Aorta (tissue), 5 donors: ENCODE data around the gene DMAP1. TPM values are rescaled to one million over a fixed set of nuclear protein-coding genes. Genes with fewer than 3 reads are reported as not detected.
A peak's percentile ranks its signal among the peaks of the same experiment; 100 is the strongest.

Source experiments
- ATAC-seq: fragments of 200-7000 bp; cut with Tn5 transposase; one replicate; pipeline ENCODE4 v1.9.1; 2022; ENCODE audit warnings: moderate library complexity; ENCODE audit not compliant: low FRiP score
- DNase-seq, 2 donors: peaks; one replicate each; pipeline ENCODE4 v3.0.0-alpha.2; 2020
- H3K27ac ChIP-seq, 2 donors: one replicate each; pipeline ENCODE4 v1.5.1; 2013; ENCODE audit warnings: low read length in 2 of 2, mild to moderate bottlenecking in 2 of 2, moderate library complexity in 2 of 2, control low read depth in 1 of 2, inconsistent platforms in 1 of 2, low read depth in 1 of 2
- H3K27me3 ChIP-seq, 2 donors: one replicate each; pipeline ENCODE4 v1.6.1; 2013; ENCODE audit warnings: control low read depth in 1 of 2, low read length in 1 of 2, mild to moderate bottlenecking in 1 of 2, moderate library complexity in 1 of 2; ENCODE audit not compliant: insufficient read depth in 2 of 2, control insufficient read depth in 1 of 2
- H3K36me3 ChIP-seq, 2 donors: one replicate each; pipeline ENCODE4 v1.6.1; 2013; ENCODE audit warnings: control low read depth in 1 of 2, low read length in 1 of 2, mild to moderate bottlenecking in 1 of 2; ENCODE audit not compliant: insufficient read depth in 2 of 2, control insufficient read depth in 1 of 2
- H3K4me1 ChIP-seq, 2 donors: one replicate each; pipeline ENCODE4 v1.6.1; 2013; ENCODE audit warnings: low read length in 2 of 2, control low read depth in 1 of 2, mild to moderate bottlenecking in 1 of 2, moderate library complexity in 1 of 2; ENCODE audit not compliant: insufficient read depth in 2 of 2, control insufficient read depth in 1 of 2
- H3K4me3 ChIP-seq, 2 donors: one replicate each; pipeline ENCODE4 v1.5.1; 2013; ENCODE audit warnings: low read length in 2 of 2, control low read depth in 1 of 2, mild to moderate bottlenecking in 1 of 2
- H3K9me3 ChIP-seq: one replicate; pipeline ENCODE4 v1.6.1; 2013; ENCODE audit warnings: mild to moderate bottlenecking, low read length; ENCODE audit not compliant: control insufficient read depth
- WGBS, 2 donors: extraction: QIAGEN DNeasy Blood & Tissue Kit; methylation state at CpG; one replicate each; pipeline ENCODE4 v1.1.7; 2013; 5-methylcytosine and 5-hydroxymethylcytosine counted together
- intact Hi-C, 2 donors: fragments of 100-400 bp; cut with DNase I; formaldehyde crosslinking; loops; one replicate each; pipeline versions ENCODE4 v1.14.2 to v1.15.0; 2022
- polyA plus RNA-seq, 2 donors: library from polyadenylated mRNA; stranded (reverse); fragments of 200-250 nt; gene quantifications; one replicate each; pipeline ENCODE4 v1.2.3, GENCODE V29; 2013
- total RNA-seq, 2 donors: library from RNA; stranded (reverse); fragmentation: NEBNext Ultra II Directional; extraction: Animal tissue kit (Norgen Biotek cat#: 25700); gene quantifications; one replicate each; pipeline ENCODE4 v1.2.1, GENCODE V29; 2021
- donor health status: healthy with polysubstance abuse.
- donor health status: Bipolar disorder and iron deficiency.
- donor health status: DM: no; HTN: no; CAD: no.
- donor health status: DM: no; HTN: no; CAD: no.
- donor health status: DM: yes; HTN: yes; CAD: no.

The DMAP1 gene
- total and polyA plus RNA-seq, 4 donors, result 21.8 to 134 (median 33.3) TPM

- WGBS, 2 donors, result 94 to 95% methylated on average over 7 of the region's 7 CpGs
- no peaks in the 10 kb centered on the region for H3K27me3 ChIP-seq
- ATAC-seq (no peak), DNase-seq (no peak)
- no peaks in the 10 kb centered on the region for H3K9me3 ChIP-seq
- no peak overlapping the region for H3K4me3 ChIP-seq
- intact Hi-C loops, result no loop called here
- no peak overlapping the region for H3K27ac ChIP-seq
- no peaks in the 10 kb centered on the region for H3K36me3 ChIP-seq
- no peaks in the 10 kb centered on the region for H3K4me1 ChIP-seq
Observed at GRCh38 chr1:44243782-44244495, 30.7 kb downstream of the DMAP1 start.

GRCh38 chr1:44244986-44245385 is 31.7 kb downstream of the DMAP1 start:
- Histone ChIP-seq H3K4me3 (no peak overlapping the region), H3K36me3 (no peaks in the 10 kb centered on the region), H3K27me3 (no peaks in the 10 kb centered on the region), H3K27ac (no peak overlapping the region), H3K9me3 (no peaks in the 10 kb centered on the region), H3K4me1 (no peaks in the 10 kb centered on the region)
- no peak for ATAC-seq
- WGBS, 2 donors, result 83 to 85% methylated on average over 9 of the region's 9 CpGs
- intact Hi-C loops, result no loop called here
- DNase-seq, result no peak

- no peak overlapping the region for H3K4me3 ChIP-seq
- no peaks in the 10 kb centered on the region for H3K36me3 ChIP-seq
- no peak overlapping the region for H3K27ac ChIP-seq
- no peaks in the 10 kb centered on the region for H3K9me3 ChIP-seq
- DNase-seq (no peak), ATAC-seq (no peak)
- H3K4me1 ChIP-seq, result no peaks in the 10 kb centered on the region
- intact Hi-C loops, result no loop called here
- WGBS, 2 donors, result 94 to 98% methylated on average over 2 of the region's 2 CpGs
- H3K27me3 ChIP-seq, result no peaks in the 10 kb centered on the region
Observed at GRCh38 chr1:44246806-44247205, 33.5 kb downstream of the DMAP1 start.

- WGBS, 2 donors, result 86 to 91% methylated on average over 7 of the region's 7 CpGs
- H3K4me3 ChIP-seq, result no peak overlapping the region
- no peak for DNase-seq
- H3K9me3 ChIP-seq, result no peaks in the 10 kb centered on the region
- no peaks in the 10 kb centered on the region for H3K27me3 ChIP-seq
- no peak for ATAC-seq
- H3K4me1 ChIP-seq, result no peaks in the 10 kb centered on the region
- H3K27ac ChIP-seq, result no peak overlapping the region
- H3K36me3 ChIP-seq, result no peaks in the 10 kb centered on the region
- intact Hi-C loops, result no loop called here
Observed at GRCh38 chr1:44249543-44249942, 36.3 kb downstream of the DMAP1 start.

- Histone ChIP-seq H3K9me3 (no peaks in the 10 kb centered on the region), H3K27me3 (no peaks in the 10 kb centered on the region), H3K4me3 (no peak overlapping the region), H3K4me1 (no peaks in the 10 kb centered on the region), H3K27ac (no peak overlapping the region), H3K36me3 (no peaks in the 10 kb centered on the region)
- no peak for DNase-seq
- 89 to 92% methylated on average over 33 of the region's 33 CpGs for WGBS, 2 donors
- ATAC-seq, result no peak
- intact Hi-C loops, result no loop called here
Observed at GRCh38 chr1:44250068-44250781, 37.0 kb downstream of the DMAP1 start.

DNA sequence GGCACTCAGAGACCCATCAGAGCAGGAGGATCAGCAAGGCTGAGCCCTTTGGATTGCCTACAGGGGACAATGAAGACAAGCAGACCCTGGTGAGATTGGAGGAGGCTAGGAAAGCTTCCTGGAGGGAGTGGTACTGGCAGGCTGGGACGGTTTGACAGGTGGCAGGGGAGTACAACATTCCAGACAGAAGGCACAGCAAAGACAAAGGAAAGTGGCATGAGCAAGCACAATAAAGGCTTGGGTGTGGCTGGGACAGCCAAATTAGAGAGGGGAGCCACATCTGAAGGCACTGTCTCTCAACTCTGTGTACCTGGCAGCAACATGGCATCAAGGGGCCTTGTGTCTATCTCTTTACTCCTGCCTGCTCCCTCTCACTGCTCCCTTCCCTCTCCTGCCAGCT is 38.2 kb downstream of the DMAP1 start:
- ATAC-seq, result no peak
- H3K36me3 ChIP-seq, result no peaks in the 10 kb centered on the region
- WGBS, 2 donors, result 91 to 92% methylated on average over 1 of the region's 1 CpG

GRCh38 chr1:44251989-44252671 is 38.9 kb downstream of the DMAP1 start:
- no peak overlapping the region for H3K27ac ChIP-seq
- ATAC-seq (peak; percentile 8), DNase-seq (no peak)
- H3K4me3 ChIP-seq, result no peak overlapping the region
- no peaks in the 10 kb centered on the region for H3K4me1 ChIP-seq
- H3K27me3 ChIP-seq, result no peaks in the 10 kb centered on the region
- 94 to 96% methylated on average over 23 of the region's 23 CpGs for WGBS, 2 donors
- intact Hi-C loops, result no loop called here
- H3K9me3 ChIP-seq, result no peaks in the 10 kb centered on the region
- no peaks in the 10 kb centered on the region for H3K36me3 ChIP-seq

More for the DNA sequence above, 38.2 kb downstream of the DMAP1 start:
- H3K4me1 ChIP-seq, result no peaks in the 10 kb centered on the region
- no peaks in the 10 kb centered on the region for H3K27me3 ChIP-seq
- no peak overlapping the region for H3K27ac ChIP-seq
- no peaks in the 10 kb centered on the region for H3K9me3 ChIP-seq
- no peak for DNase-seq
- intact Hi-C loops, result no loop called here
- no peak overlapping the region for H3K4me3 ChIP-seq

GRCh38 chr1:44254392-44254910 is 41.2 kb downstream of the DMAP1 start:
- DNase-seq, result no peak
- no peak for ATAC-seq
- Histone ChIP-seq H3K27me3 (no peaks in the 10 kb centered on the region), H3K27ac (no peak overlapping the region), H3K4me3 (no peak overlapping the region), H3K36me3 (no peaks in the 10 kb centered on the region), H3K9me3 (no peaks in the 10 kb centered on the region), H3K4me1 (no peaks in the 10 kb centered on the region)
- intact Hi-C loops, result no loop called here
- WGBS, 2 donors, result 97 to 98% methylated on average over 4 of the region's 4 CpGs
